HG03045 (cell line): Measurements from ENCODE around the gene SH3GL1.

ENCODE experiments used
- ATAC-seq: cut with Tn5 transposase; IDR thresholded peaks from one replicate; pipeline ENCODE4 v1.9.1; 2021; ENCODE audit warnings: mild to moderate bottlenecking, moderate library complexity; ENCODE audit not compliant: unreplicated experiment

The SH3GL1 gene

DNA sequence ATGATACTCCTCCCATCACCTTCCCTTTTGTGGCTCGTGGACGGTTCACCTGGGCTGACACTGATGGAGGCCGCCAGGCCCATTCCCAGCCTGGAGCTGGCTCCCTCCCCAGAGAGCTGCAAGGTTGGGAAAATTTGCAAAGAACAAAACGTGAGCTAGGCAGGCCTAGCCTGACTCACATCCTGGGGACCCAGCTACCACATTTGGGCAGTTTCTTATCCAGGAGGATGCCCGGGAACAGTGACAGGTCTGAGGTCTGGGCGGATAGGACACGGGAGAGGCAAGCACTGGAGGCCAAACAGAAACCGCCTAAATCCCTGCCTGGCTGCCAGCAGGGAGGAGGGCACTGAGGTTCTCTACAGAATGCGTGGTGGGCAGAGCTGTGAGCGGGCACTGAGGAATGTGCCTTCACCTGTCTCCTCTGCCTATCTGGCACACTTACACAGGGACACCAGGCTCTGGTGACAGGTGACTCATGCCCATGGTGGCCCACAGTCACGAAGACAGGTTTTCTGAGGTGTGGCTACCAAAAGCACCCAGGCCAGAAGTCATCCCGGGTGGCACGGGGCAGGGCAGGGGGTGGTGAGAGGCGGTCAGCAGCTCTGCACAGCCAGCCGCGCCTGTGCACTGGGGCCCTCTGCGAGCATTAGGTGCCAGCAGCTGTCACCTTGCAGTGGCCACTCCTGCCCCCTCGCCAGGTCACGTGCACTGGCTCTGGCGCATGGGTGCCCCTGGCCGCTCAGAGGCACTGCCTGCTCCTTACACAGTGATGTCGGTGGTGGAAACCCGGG is 23.2 kb downstream of the SH3GL1 start:
- no peak for ATAC-seq

DNA sequence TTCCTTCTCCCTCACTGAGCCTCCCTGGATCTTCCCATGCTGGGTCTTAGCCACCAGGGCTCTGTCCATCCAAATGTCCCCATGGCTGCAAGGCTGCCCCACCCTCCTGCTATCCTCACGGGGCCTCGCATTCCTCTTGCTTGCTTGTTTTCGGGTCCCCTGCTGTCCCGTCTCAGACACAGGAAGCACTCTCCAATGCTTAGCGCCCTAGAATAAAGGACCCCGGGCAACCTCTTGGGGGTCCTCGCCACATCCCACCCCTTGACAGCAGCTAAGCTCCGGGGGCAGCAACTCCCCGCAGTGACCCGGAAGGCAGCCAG is 23.7 kb downstream of the SH3GL1 start:
- ATAC-seq = no peak

DNA sequence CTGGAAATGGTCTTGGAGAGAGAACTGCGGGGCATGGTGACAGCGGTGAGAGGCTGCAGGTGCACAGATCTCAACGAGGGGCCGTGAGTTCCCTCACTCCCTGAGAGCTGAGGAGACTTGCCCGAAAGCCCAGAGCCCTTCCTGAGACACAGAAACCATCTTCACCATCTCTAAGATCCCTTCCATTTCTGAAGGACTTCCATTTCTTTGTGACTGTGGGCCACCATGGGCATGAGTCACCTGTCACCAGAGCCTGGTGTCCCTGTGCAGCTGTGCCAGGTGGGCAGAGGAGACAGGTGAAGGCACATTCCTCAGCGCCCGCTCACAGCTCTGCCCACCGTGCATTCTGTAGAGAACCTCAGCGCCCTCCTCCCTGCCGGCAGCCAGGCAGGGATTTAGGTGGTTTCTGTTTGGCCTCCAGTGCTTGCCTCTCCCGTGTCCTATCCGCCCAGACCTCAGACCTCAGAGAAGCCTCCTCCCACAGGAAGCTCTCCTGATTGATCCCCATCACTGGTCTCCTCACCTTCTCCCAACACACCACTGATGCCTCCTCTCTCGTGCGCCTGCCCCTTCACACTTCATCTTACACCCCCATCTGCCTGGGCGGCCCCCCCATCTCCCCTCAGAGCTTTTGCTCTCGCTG is 24.2 kb downstream of the SH3GL1 start:
- ATAC-seq = no peak

DNA sequence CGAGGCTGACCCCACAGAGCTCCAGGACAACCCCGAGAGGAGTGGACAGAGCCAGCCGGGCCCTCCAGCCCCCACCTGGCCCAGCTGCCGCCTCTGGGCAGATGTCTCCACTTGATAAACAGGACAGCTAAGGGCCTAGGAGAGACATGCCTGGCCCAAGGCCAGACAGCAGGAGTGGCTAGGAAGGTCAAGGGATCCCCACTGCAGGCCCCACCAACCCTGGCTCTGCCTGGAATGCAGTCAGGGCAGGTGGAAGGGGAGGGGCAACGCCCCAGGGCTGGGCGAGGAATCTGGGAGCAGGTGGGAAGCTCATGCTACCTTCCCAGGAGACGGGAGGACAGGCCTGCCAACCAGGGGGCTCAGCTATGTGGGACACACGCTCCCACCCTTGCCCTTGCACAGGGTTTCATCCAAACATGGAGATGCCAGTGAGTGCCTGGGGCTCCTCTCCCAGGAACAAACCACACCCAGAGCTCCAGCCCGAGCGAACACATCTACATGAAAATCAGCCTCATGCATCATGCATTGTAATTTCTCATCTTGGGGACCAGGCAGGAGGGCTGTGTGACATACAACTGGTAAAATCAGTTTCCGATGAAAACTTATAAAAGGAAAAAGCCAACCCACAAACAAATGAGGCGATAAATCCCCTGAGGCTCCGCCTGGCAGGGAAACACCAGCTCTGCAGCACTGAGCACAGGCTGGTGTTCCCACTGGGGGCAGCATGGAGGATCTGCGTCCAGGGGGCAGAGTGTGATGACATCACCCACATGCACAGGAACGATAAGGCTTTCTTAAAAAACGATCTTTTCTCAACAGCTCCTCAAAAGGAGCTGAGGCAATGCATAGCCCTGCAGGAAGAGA is 25.0 kb downstream of the SH3GL1 start:
- ATAC-seq = no peak

DNA sequence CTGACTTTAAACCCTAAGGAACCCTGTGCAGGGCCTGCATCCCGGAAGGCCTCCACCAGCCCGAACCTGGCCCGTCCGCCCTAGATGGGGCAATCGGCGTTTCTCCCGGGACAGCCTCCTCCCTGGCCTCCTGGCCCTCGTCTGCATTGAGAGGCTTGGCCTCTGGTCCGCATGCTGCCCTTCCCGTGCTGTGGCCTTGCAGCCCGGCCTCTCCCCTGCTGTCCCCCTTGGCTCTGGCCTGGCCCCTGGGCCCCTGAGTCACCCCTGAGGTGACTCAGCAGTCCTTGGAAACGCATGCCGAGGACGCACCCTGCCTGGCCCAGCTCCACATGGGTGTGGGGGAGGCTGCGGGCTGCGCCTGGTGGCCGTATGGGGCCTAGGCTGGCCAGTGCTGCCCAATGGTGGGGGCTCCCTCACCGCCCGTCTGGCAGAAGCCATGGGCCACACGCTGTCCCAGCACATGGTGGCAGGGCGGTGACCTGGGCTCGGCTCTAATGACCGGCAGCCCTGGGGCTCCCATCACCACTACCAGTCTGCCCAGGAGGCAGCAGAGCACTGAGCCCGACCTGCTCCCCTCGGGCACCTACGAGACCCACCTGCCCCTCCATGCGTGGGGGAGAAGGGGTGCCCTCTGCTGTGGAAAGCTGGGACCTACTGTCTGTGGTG is 25.7 kb downstream of the SH3GL1 start:
- ATAC-seq = no peak

DNA sequence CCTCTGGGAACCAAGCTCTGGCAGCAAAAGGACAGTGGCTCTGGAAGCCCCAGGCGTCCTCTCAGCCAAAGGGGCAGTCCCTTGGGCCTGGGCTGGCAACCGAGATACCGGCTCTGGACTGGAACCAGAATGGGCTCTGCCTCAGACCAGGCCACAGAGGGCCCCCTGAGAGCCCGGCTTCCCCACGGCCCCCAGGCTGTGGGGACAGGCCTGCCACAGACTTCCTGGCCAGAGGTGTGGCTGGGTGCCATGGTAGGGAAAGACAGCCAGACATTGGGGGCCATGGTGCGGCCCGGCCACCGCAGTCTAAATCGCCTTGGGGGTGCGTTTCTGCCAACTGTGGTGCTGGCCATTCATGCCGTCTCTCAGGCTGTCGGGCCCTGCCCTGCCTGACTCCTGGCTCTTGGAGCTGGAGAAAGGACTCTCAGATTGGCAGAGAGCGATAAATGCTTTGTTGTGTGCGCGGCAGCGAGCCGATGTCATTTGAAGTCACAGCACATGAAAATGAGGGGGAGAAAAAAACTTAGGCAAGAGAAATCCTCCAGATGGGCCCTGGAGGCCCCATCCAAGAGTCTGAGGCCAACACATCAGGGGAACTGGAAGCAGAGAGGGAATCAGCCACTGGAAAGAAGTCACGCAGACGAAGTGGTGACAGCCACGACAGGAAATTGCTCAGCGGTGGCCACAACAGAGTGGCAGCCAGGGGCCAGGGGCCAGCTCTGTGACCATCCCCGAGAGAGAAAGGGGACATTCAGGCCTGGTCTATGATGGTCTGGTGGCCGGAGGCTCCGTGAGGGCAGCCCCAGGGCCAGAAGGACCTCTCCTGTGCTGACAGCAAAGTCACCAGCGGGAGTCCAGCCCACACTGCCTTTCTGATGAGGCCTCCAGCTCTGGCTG is 26.5 kb downstream of the SH3GL1 start:
- no peak for ATAC-seq

DNA sequence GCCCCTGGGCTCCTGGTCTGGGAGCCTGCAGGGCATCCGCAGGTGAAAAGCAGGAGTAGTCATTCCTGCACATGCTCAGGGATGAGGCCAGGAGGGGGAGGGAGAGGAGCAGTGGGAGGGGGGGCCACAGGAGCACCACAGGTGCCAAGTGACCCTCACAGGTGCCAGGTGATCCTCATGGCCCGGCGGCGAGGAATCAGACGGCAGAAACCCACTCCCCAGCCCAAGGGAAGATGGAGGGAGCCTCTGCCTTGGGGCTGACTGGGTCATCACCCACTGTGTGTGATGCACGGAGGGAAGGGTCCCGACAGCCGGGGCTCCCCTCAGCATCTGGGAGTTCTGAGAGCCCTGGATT is 27.4 kb downstream of the SH3GL1 start:
- no peak for ATAC-seq

DNA sequence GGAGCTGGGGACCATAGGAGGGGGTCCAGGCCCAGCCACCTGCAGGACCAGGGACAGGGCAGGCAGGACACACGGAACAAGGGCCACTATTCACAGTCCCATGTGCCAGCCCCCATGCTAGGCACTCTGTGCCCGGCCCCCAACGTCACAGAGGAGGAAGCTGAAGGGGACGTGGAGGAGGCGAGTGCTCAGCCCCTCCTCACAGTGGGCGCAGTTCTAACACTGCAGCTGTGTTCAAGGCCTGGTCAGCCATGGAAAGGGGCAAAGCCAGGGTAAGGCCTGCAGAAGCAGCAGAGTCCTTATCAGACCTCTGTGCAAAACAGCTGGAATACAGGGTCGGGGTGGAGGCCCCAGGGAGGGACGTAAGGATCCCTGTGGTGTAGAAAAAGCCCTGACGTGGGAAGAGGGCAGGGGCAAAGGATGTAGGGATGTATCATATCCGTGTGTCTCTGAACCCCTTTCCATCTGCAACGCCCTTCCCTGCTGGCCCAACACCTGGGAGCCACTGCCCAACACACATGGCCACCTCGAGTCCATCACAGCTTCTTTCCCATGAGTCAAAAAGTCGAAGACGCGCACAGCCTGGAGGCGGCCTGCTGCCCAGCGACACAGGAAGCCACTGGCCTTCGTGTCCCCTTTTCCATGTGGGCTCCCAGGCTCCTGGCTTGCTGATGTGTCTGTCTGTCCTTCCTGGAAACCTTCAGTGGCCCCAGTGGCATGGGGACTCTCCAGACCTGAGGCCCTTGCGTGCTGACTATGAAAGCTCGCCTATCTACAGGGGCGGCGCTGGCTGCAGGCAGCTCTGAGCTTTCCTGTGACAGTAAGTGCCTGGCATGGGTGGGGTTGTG is 28.0 kb downstream of the SH3GL1 start:
- no peak for ATAC-seq

DNA sequence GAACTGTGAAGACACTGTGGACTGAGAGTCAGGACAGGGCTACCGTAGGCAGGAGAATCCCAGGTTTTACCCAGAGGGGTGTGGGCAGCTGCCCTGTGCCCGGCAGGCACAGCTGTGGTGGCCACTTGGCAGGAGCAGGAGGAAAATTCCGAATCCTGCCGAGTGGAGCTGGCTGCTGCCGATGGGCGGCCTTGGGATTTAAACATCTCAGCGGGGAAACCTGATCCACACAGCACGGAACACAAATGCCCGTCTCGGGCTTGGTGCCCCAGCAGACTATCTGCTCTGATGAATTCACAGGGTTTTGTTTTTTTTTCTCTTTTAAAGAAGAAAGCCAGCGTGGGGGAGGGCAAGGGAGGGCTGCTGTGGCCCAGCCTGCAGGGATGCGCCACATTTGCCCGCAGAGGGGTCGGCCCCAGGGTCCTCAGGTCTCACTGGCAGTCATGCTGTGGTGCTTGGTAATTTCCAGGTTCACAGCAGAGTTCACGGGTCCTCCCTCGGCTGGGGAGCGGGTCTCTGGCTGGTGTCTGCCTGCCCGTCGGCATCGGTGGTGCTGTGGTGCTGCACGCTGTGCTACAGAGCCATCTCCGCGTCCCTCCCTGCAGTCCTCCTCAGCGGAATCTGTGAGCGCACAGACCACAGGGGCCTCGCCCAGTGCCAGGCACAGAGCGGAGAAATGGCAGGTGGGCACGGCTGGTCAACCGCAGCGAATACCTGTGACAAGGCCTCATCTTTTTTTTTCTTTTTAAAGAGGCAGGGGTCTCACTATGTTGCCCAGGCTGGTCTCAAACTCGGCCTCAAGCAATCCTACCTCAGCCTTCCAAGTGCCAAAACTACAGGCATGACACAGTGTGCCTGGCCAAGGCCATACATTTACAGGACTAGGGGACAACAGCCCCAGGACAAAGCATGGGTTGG is 28.8 kb downstream of the SH3GL1 start:
- no peak for ATAC-seq

DNA sequence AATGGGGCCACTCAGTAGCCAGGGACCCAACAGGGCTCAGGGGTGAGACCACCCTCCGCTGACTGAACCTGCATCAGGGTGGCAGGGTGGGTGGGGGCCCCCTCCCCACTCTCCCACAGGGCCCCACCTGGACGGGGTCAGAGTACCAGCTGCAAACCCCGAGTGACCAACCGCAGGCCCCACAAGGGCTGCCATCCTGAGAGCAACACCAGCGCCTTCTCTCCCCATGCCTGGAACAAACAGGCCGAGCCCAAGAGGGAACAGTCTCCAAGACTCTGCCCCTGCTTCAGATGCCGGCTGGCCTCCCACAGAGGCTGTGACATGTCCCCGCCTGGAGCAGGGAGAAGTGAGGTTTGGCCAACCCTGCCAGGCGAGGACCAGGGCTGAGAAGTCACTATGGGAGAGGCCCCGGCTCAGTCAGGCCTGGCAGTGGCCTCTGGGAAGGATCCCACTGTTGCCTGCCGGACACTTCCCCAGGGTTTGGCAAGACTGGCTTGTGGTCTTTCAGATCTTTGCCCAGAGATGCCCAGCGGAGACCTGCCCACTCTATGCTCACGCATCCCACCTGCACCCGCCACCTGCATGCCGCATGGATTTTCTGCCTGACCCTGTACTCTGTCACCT is 29.8 kb downstream of the SH3GL1 start:
- no peak for ATAC-seq

DNA sequence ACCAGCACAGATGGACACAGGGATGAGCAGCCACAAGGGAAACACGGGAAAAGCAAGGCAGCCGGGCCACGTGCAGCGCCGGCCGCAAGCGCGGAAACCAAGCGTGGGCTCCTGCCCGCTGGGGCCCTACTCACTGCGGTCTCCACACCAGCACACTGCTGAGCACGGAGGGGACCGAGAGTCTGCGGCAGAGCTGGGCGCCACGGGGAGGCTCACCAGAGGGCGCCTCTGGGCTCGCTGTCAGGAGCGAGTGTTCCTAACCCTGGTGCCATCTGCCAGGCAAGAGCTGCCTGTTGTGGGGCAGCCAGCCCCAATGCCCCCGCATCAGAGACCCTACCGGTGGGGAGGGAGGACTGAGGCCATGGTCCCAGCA is 30.5 kb downstream of the SH3GL1 start:
- peak; percentile 37 for ATAC-seq

DNA sequence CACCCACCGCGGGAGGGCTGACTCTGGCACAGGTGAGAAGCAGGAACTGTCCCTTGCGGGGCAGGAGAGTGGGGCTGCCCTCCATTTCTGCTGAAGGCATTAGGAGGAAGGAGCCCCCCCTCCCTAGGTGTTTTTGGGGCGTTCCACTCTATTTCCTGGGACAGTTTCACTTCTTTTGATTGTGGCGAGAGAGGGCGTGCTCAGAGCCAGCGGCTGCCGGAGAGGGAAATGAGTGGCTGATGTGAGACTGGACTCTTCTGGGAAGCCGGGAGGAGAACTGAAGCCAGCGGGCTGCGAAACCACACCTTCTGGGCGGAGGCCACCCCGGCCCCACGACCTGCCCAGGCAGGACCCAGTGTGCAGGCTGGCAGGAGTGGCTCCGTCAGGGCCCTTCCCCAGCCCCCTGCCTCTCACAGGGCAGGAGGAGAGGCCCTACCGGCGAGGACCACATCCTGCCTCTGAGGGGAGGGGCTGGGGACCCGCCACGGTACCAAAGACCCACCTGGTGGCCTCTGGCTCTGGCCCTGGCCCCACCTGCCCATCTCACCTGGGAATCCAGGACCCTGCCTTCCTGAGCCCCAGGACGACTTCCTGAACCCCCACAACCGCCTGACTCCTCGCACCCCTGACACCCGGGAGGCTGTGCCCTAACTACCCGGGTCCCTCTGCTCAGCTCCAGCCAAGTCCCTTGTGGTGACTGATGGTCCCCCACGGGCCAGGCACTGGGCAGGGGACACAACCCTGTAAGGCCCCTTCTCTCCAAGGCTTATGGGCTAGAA is 31.0 kb downstream of the SH3GL1 start:
- ATAC-seq = peak; percentile 40

DNA sequence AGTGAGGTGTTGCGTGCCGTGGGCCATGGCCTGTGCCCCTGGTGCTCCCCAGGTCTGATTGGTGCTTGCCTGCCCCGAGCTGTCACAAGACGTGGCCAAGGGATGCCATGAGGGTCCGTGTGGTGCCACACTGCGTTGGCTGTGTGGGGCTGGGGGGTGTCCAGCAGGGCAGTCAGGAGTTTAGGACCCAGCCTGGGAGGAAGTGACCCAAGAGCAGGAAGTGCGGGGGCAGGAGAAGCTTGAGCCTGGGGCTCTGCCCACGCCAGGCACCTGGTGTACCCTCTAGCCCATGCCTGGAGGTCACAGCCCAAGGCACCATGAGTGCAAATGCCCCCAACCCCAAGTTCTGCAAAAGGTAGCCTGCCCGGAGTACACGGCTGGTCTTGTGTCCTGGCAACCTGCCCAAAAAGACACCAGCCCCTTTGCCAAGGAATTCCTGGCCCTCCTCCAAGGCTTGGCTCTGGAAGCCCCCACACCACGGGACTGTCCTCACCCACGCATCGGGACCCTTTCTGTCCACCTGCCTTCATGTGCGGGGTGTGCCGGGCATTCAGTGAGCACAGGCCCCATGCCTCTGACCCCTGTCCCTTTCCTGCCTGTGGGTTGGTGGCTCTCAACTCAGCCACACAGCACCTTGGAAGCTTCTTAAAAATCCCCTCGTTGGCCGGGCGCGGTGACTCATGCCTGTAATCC is 32.1 kb downstream of the SH3GL1 start:
- ATAC-seq = no peak

DNA sequence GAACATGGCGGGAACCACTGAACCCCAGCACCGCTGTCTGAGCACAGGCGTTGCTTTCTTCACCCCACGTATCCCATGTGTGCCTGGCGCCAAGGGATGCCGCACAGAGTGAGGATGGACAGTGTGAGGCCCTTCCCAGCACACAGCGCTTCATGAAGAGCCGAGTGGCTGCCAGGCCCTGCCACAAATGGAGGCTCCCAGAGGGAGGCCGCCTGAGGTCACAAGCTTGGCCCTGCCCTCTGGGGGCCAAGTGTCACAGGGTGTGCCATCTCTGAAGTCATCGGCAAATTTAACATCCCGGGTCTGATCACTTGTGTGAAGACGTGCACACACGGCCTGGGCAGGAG is 32.6 kb downstream of the SH3GL1 start:
- no peak for ATAC-seq

DNA sequence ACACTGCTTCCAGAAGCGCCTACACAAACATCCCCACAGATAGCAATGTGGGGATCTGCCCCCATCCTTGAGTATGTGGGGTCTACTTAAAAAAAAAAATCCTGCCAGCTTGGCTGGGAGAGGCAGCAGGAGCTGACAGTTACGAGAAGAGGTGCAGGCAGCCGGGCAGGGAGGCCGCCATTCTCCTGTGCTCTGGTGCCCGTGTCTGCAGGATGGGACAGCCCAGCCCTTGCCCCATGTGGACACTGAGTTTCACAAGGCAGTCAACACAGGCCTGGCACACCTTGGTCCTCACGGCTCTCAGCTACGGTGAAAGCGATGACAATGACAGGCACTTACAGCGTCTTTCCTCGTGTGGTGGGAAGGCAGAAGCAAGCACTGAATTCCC is 33.0 kb downstream of the SH3GL1 start:
- no peak for ATAC-seq

DNA sequence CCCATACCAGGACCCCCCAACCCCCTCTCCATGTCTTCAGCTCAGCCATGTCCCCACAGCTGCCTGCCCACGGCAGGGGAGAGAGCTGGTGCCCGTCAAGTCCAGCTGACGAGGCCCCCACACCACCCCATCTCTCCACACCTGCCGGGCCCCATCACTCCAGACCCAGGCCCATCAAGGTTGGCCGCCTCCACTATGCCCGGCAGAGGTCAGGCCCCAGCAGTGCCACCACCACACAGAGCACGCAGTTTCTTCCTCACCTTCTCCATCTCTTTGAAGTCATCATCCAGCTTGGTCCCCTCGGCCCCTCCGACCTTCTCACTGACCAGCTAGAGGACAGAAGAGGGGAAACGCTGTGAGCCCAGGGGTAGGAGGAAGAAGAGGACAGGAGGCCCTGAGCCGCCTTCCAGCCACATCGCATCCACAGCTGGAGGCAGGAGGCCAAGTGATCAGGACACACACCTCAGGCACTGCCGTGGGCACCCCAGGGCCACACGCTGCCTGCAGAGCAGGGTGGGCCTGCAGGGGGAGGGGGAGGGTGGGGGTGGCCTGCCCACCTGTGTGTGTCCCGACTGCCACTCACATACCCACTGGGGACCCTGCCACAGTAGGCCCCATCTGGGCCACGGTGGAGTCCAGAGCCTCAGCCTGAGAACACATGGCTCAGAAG is 33.5 kb downstream of the SH3GL1 start:
- ATAC-seq = no peak
